ENCODE measurements around the gene C1orf226. TPM values are rescaled to one million over a fixed set of nuclear protein-coding genes. Genes with fewer than 3 reads are reported as not detected.
"Not testable (repeated sequence)": the region's sequence is repeated elsewhere in the genome, so short reads cannot be mapped to it uniquely, and the experiment has no call there.

Gene C1orf226
- 1.7 TPM for total RNA-seq (ENCODE audit: insufficient read depth, low replicate concordance)

- DNase-seq (ENCODE audit: low spot score): no peak
These were observed at the start of gene C1orf226 for GRCh38 chr1:162381383-162381782. C1orf226 (plus strand) TSS chr1:162381728; CDS start chr1:162381902, 174 bp downstream.

- DNase-seq (ENCODE audit: low spot score): no peak
These were observed 47.5 kb upstream of the C1orf226 start for GRCh38 chr1:162333991-162334390.

GRCh38 chr1:162335126-162335525, 46.4 kb upstream of the C1orf226 start:
- peak; percentile 24 for DNase-seq (ENCODE audit: low spot score)

GRCh38 chr1:162336621-162337285, 44.8 kb upstream of the C1orf226 start:
- no peak for DNase-seq (ENCODE audit: low spot score)

- no peak for DNase-seq (ENCODE audit: low spot score)
These were observed 39.0 kb upstream of the C1orf226 start for GRCh38 chr1:162342452-162342983.

- no peak for DNase-seq (ENCODE audit: low spot score)
These were observed 38.1 kb upstream of the C1orf226 start for GRCh38 chr1:162343470-162343869.

GRCh38 chr1:162347281-162347680, 34.2 kb upstream of the C1orf226 start:
- no peak for DNase-seq (ENCODE audit: low spot score)

GRCh38 chr1:162349635-162350330, 31.7 kb upstream of the C1orf226 start:
- peak; percentile 17 for DNase-seq (ENCODE audit: low spot score)

- DNase-seq (ENCODE audit: low spot score): no peak
These were observed 30.2 kb upstream of the C1orf226 start for GRCh38 chr1:162351246-162351842.

- DNase-seq (ENCODE audit: low spot score): not testable (repeated sequence)
These were observed 29.7 kb upstream of the C1orf226 start for GRCh38 chr1:162351874-162352273.

GRCh38 chr1:162353078-162353477, 28.4 kb upstream of the C1orf226 start:
- DNase-seq (ENCODE audit: low spot score): no peak

GRCh38 chr1:162353702-162354101, 27.8 kb upstream of the C1orf226 start:
- DNase-seq (ENCODE audit: low spot score): no peak

GRCh38 chr1:162357681-162358266, 23.8 kb upstream of the C1orf226 start:
- no peak for DNase-seq (ENCODE audit: low spot score)

GRCh38 chr1:162358928-162359327, 22.6 kb upstream of the C1orf226 start:
- no peak for DNase-seq (ENCODE audit: low spot score)

GRCh38 chr1:162359523-162360236, 21.8 kb upstream of the C1orf226 start:
- DNase-seq (ENCODE audit: low spot score): no peak

- no peak for DNase-seq (ENCODE audit: low spot score)
These were observed 21.2 kb upstream of the C1orf226 start for GRCh38 chr1:162360237-162360873.

- no peak for DNase-seq (ENCODE audit: low spot score)
These were observed 20.7 kb upstream of the C1orf226 start for GRCh38 chr1:162360874-162361260.

GRCh38 chr1:162361349-162361748, 20.2 kb upstream of the C1orf226 start:
- no peak for DNase-seq (ENCODE audit: low spot score)

GRCh38 chr1:162363823-162364222, 17.7 kb upstream of the C1orf226 start:
- no peak for DNase-seq (ENCODE audit: low spot score)

- DNase-seq (ENCODE audit: low spot score): no peak
These were observed 17.0 kb upstream of the C1orf226 start for GRCh38 chr1:162364498-162364897.

Measured in umbilical cord (tissue), 2 donors.